Measurements from ENCODE around the gene ASB10. TPM values are rescaled to one million over a fixed set of nuclear protein-coding genes. Genes with fewer than 3 reads are reported as not detected.

ASB10 gene
- polyA plus RNA-seq, 3 donors = not detected

DNA sequence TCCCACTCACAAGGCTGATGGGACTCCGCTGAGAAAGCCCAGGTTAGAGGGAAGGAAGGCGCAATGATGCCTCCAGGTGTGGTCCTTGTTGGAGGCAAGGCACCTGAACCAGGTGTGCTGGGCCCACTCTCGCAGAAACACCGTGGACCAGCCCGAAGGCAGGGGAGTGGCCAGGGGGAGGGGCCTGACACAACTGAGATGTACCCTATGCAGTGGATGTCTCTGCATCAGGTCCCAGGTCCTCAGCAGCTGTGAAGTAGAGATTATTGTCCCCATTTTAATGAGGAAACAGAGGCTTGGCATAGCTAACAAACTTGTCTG is 51.6 kb downstream of the ASB10 start:
- H3K9me3 Mint-ChIP-seq = no peaks in the 10 kb centered on the region
- no peaks in the 10 kb centered on the region for H3K27me3 ChIP-seq (ENCODE audit: control insufficient read depth in 2 of 2, insufficient read depth in 2 of 2, low read length in 2 of 2)
- no peak overlapping the region for H3K9ac ChIP-seq (ENCODE audit: insufficient read depth, low read length, poor library complexity, severe bottlenecking)
- no peak overlapping the region for H3K27ac ChIP-seq (ENCODE audit: low read depth in 1 of 2, low read length in 2 of 2)
- H3K4me1 ChIP-seq (ENCODE audit: control insufficient read depth in 1 of 2, insufficient read depth in 2 of 2, low read length in 2 of 2) = no peaks in the 10 kb centered on the region
- WGBS (ENCODE audit: insufficient coverage) = 100% methylated on average over 2 of the region's 5 CpGs
- H3K79me2 ChIP-seq (ENCODE audit: insufficient read depth, low read length) = no peaks in the 10 kb centered on the region
- H3K4me1 Mint-ChIP-seq = no peaks in the 10 kb centered on the region
- no peaks in the 10 kb centered on the region for H3K9me3 ChIP-seq (replicated peaks in 1 of 2; ENCODE audit: control insufficient read depth in 1 of 2, insufficient read depth in 1 of 2, low read length in 2 of 2)
- H3K4me3 Mint-ChIP-seq = no peak overlapping the region
- TF ChIP-seq CTCF (IDR thresholded peaks at IDR 0.05) = no peak
- peaks cover 29 to 76% of the 10 kb centered on the region in 2 donors for H3K36me3 ChIP-seq (replicated peaks in 1 of 2; ENCODE audit: control insufficient read depth in 1 of 2, insufficient read depth in 2 of 2, low read length in 2 of 2)
- no peak overlapping the region for H2AFZ ChIP-seq (ENCODE audit: insufficient read depth, low read depth, low read length, poor library complexity, severe bottlenecking)
- H3K27me3 Mint-ChIP-seq (ENCODE audit: low read depth in 3 of 3) = peaks cover 0 to 2% (median 2%) of the 10 kb centered on the region in 3 donors
- DNase-seq = no peak
- intact Hi-C loops (cut with micrococcal nuclease) = no loop called here
- no peak overlapping the region for H3K4me3 ChIP-seq (replicated peaks in 1 of 3; ENCODE audit: low read depth in 2 of 3, low read length in 3 of 3)
- H3K4me2 ChIP-seq (replicated peaks; ENCODE audit: extremely low read depth, low read length, poor library complexity, severe bottlenecking) = no peak overlapping the region
- peaks cover 7% of the 10 kb centered on the region for H4K20me1 ChIP-seq (ENCODE audit: insufficient read depth, low read length)
- peaks cover 51 to 54% of the 10 kb centered on the region in 2 donors for H3K36me3 Mint-ChIP-seq
- H3K27ac Mint-ChIP-seq = no peak overlapping the region

DNA sequence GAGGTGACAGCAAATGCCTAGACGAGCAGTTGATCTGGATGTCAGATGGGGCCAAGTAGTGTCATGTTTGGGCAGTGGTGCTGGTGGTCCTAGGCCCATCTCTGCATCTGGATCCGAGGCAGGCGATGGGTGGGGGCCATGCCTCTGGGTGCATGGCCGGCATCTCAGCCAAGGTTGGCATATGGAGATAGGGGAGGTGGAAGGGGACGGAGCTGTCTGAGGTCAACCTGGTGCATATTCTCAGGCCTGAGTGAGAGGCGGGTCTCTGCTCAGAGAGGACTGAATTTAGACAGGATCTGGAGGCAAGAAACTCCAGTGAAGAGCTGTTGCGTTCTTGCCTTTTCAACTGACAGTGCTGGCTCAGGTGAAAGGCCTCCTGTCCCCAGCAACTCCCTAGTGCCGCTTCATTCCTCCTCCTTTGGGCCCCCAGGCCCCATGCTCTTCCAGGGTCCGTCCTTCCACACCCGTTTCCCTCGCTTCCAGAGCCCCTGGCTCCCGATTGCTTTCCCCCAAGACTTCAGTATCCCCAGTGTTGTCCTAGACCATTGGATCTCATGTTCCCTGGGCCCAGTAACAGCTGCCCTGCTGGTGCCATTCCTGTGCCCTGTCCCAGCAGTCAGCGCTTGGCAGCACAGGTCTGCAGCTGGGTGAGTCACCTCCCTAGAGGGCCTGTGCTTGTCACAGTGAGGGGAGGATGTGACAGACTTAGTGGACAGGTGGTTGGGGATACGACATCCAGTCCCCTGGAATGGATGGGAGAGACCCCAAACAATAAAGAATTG is 52.1 kb downstream of the ASB10 start:
- no peaks in the 10 kb centered on the region for H3K79me2 ChIP-seq (ENCODE audit: insufficient read depth, low read length)
- no peaks in the 10 kb centered on the region for H3K9me3 Mint-ChIP-seq
- H3K36me3 Mint-ChIP-seq = peaks cover 55 to 58% of the 10 kb centered on the region in 2 donors
- H3K4me1 Mint-ChIP-seq = no peaks in the 10 kb centered on the region
- intact Hi-C loops (cut with micrococcal nuclease) = no loop called here
- H3K9ac ChIP-seq (ENCODE audit: insufficient read depth, low read length, poor library complexity, severe bottlenecking) = no peak overlapping the region
- no peak overlapping the region for H3K4me3 Mint-ChIP-seq
- H3K27me3 Mint-ChIP-seq (ENCODE audit: low read depth in 3 of 3) = peaks cover 0 to 2% (median 2%) of the 10 kb centered on the region in 3 donors
- peaks cover 7% of the 10 kb centered on the region for H4K20me1 ChIP-seq (ENCODE audit: insufficient read depth, low read length)
- H2AFZ ChIP-seq (ENCODE audit: insufficient read depth, low read depth, low read length, poor library complexity, severe bottlenecking) = no peak overlapping the region
- TF ChIP-seq CTCF (IDR thresholded peaks at IDR 0.05) = no peak
- H3K27me3 ChIP-seq (ENCODE audit: control insufficient read depth in 2 of 2, insufficient read depth in 2 of 2, low read length in 2 of 2) = no peaks in the 10 kb centered on the region
- H3K4me2 ChIP-seq (replicated peaks; ENCODE audit: extremely low read depth, low read length, poor library complexity, severe bottlenecking) = no peak overlapping the region
- no peaks in the 10 kb centered on the region for H3K4me1 ChIP-seq (ENCODE audit: control insufficient read depth in 1 of 2, insufficient read depth in 2 of 2, low read length in 2 of 2)
- H3K27ac ChIP-seq (ENCODE audit: low read depth in 1 of 2, low read length in 2 of 2) = no peak overlapping the region
- H3K27ac Mint-ChIP-seq = no peak overlapping the region
- no peaks in the 10 kb centered on the region for H3K9me3 ChIP-seq (replicated peaks in 1 of 2; ENCODE audit: control insufficient read depth in 1 of 2, insufficient read depth in 1 of 2, low read length in 2 of 2)
- no peak overlapping the region for H3K4me3 ChIP-seq (replicated peaks in 1 of 3; ENCODE audit: low read depth in 2 of 3, low read length in 3 of 3)
- DNase-seq = no peak
- 97% methylated on average over 13 of the region's 14 CpGs for WGBS (ENCODE audit: insufficient coverage)
- H3K36me3 ChIP-seq (replicated peaks in 1 of 2; ENCODE audit: control insufficient read depth in 1 of 2, insufficient read depth in 2 of 2, low read length in 2 of 2) = peaks cover 33 to 76% of the 10 kb centered on the region in 2 donors

Measured in CD14-positive monocyte (primary cell).